ENCODE data around the gene RSPO1.
A peak's percentile ranks its signal among the peaks of the same experiment; 100 is the strongest.

The RSPO1 gene

DNA sequence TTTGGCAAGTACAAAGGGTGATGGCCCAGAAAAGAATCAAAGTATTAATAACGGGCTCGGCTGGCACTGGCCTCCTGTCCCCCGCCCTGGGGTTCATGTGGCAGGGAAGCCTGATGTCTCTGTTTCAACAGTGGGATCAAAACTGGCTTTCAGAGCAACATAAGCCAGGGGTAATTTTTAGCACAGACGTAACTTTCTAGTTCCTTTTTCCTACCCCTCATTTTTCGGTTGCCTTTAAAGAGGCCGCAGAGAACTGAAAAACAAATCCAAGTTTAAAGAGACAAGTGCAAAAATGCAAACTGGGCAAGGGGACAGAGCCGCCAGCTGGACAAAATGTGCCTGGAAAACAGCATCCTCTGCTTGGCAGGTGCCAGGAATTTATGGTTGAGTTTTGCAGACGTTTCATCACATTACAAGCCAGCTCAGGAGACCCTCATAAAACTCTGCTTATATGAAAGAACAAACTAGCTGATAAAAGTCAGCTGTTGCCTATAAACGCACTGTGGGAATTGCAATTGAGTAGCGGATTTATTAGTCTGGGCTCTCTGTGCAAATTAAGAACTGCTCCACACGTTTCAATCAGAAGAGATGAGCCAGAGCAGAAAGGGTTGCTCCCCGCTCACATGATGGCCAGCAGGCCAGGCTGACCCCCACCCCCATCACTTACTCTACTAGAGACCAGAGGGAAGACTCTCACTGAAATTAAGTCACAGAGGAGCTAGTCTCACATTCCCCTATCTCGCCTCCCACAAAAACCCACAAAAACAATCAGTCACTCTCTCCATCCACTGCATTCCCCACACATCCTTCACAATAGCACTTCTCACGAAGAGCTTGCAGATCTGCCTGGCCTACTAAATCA is 41.8 kb upstream of the RSPO1 start:
- peak; percentile 77 for DNase-seq (ENCODE audit: low read depth)
- TF ChIP-seq, protein P1, sequence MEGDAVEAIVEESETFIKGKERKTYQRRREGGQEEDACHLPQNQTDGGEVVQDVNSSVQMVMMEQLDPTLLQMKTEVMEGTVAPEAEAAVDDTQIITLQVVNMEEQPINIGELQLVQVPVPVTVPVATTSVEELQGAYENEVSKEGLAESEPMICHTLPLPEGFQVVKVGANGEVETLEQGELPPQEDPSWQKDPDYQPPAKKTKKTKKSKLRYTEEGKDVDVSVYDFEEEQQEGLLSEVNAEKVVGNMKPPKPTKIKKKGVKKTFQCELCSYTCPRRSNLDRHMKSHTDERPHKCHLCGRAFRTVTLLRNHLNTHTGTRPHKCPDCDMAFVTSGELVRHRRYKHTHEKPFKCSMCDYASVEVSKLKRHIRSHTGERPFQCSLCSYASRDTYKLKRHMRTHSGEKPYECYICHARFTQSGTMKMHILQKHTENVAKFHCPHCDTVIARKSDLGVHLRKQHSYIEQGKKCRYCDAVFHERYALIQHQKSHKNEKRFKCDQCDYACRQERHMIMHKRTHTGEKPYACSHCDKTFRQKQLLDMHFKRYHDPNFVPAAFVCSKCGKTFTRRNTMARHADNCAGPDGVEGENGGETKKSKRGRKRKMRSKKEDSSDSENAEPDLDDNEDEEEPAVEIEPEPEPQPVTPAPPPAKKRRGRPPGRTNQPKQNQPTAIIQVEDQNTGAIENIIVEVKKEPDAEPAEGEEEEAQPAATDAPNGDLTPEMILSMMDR (IDR thresholded peaks at IDR 0.05; ENCODE audit: insufficient read depth, low read depth, low read length, missing control alignments) = no peak
- peak overlapping the region; percentile 24 for H3K4me3 ChIP-seq (ENCODE audit: low read depth, low read length)

DNA sequence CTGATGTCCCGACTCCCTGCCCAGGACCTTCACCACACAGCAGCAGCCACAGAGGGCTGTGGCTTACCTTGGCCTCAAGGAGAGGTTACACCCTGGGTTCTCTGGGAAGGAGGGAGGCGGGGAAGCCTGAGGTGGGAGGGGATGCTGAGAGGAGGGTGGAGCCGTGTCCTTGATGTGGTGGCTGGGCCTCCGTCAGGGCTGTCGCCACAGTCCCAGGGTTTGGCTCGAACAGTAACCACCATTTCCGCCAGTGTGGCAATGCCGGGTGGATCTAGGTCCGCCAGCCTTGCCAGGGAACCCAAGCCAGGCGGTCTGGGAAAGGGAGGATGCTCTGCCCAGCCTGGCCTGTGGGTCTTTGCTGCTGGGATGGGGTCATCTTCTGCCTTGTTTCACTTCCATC is 39.2 kb upstream of the RSPO1 start:
- H3K4me3 ChIP-seq (ENCODE audit: low read depth, low read length) = no peak overlapping the region
- no peak for DNase-seq (ENCODE audit: low read depth)
- TF ChIP-seq, protein P1 (IDR thresholded peaks at IDR 0.05; ENCODE audit: insufficient read depth, low read depth, low read length, missing control alignments) = no peak

DNA sequence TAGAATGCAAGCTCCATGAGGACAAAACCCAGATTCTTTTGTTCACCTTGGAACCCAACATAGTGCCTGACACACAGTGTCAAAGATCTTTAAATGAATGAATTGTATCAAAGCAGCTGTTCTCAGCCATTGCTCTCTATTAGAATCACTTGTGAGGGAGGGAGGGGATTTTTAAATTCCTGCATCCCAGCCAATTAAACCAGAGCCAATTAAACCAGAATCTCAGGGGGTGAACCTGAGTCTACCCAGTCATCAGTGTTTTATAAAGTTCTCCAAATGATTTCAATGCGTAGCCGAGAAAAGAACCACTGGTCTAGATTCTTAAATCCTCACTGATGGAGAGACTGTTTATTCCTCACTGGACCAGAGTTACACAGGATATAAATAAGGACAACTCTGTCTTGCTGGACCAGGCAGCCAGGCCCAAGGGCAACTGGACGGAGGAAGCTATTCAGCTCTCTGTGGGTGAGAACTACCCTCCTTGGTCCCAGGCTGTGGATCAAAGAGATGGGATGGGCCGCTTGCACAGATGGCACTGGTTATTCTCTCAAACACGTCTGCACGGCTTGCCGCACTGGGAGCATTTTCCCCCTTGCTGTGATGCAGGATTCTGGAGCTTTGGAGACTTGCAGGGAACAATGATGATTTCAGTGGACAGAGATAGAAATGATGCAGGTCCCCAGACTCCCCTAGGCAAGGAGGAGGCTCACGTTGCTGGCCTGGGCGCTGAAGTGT is 37.6 kb upstream of the RSPO1 start:
- TF ChIP-seq, protein P1 (IDR thresholded peaks at IDR 0.05; ENCODE audit: insufficient read depth, low read depth, low read length, missing control alignments) = no peak
- DNase-seq (ENCODE audit: low read depth) = no peak
- no peak overlapping the region for H3K4me3 ChIP-seq (ENCODE audit: low read depth, low read length)

DNA sequence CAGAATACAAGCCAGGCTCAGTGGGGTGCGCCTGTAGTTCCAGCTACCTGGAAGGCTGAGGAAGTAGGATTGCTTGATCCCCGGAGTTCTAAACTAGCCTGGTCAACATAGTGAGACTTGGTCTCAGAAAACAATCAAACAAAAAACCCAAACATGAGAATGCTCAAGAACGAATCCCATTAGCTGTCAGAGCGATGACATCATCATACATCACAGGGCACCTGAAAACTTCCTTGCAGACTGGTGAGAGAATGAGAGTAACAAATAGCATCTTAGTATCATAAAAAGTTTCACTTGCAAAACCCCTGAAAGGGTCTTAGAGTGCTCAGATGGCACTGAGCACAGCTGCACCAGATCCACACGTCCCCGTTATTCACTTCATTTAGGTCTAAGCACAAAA is 36.6 kb upstream of the RSPO1 start:
- no peak for DNase-seq (ENCODE audit: low read depth)
- TF ChIP-seq, protein P1 (IDR thresholded peaks at IDR 0.05; ENCODE audit: insufficient read depth, low read depth, low read length, missing control alignments) = no peak
- H3K4me3 ChIP-seq (ENCODE audit: low read depth, low read length) = no peak overlapping the region

DNA sequence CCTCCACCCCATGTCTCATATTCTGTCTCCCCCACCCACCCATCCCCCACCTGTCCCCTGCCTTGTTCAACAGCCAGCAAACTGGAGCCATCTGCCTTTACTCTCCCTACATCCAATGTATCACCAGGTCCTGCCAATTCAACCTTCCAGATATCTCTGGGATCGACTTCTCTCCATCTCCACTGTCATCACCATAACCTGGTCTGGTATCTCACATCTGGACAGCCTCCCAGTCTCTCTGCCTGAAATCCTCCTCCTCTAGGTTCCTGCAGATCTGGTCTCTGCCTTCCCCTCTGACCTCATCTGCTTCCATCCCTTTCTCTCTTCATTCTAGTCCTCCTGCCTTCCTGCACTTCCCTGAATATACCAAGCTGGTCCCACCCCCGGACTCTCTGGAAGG is 35.4 kb upstream of the RSPO1 start:
- no peak overlapping the region for H3K4me3 ChIP-seq (ENCODE audit: low read depth, low read length)
- DNase-seq (ENCODE audit: low read depth) = no peak
- TF ChIP-seq, protein P1 (IDR thresholded peaks at IDR 0.05; ENCODE audit: insufficient read depth, low read depth, low read length, missing control alignments) = no peak

DNA sequence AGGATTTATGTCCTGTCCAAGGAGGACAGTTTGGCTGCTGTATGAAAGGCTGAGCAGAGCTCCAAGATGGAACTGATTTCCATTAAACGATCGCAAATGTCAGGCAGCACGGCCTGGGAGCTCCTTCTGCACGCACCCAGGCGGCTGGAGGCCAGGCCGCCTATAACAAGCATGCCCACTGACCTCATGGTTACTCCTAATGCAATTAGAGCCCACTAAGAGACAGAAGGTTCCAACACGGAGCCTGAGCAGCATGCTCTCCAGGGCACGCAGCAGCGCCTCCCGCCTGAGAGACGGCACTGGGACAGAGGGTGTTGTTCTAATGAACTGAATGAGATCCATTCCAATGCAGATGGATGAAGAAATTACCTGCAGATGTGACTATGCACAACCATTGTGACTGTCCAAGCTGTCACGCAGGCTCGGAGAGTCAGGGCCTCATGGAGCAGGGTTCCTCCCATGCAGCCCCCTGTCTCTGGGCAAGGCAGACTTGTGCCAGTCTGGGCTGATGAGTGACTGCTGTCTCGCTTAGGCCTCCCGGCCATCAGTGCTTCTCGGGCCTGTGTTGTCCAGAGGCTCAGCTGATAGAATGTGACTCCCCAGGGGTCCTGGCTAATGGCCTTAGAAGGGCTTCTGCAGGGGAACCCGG is 32.5 kb upstream of the RSPO1 start:
- no peak for DNase-seq (ENCODE audit: low read depth)
- TF ChIP-seq, protein P1 (IDR thresholded peaks at IDR 0.05; ENCODE audit: insufficient read depth, low read depth, low read length, missing control alignments) = no peak

More for the DNA sequence above, 32.5 kb upstream of the RSPO1 start:
- no peak overlapping the region for H3K4me3 ChIP-seq (ENCODE audit: low read depth, low read length)

All from GM12865 (cell line).